ENCODE results near the gene CEACAM20. TPM values are rescaled to one million over a fixed set of nuclear protein-coding genes. Genes with fewer than 3 reads are reported as not detected.

Gene CEACAM20
- total and polyA plus RNA-seq, 10 of the 15 experiments (the other 5 are each of a cell fraction or from before 2014, with no cell fraction given): not detected

GRCh38 chr19:44476559-44477408, 52.7 kb downstream of the CEACAM20 start:
- H2AFZ ChIP-seq (ENCODE audit: control insufficient read depth, low read depth, low read length): no peak overlapping the region
- FAIRE-seq: no peak
- RAD21 ChIA-PET (ENCODE audit: unreplicated experiment): no interaction called here
- intact Hi-C loops (cut with micrococcal nuclease; ENCODE audit: unreplicated experiment) (no loop called here), in situ Hi-C loops (cut with MboI) (no loop called here)
- no peak overlapping the region for H3K9ac ChIP-seq (ENCODE audit: control insufficient read depth, insufficient read depth, low read length)
- H3K27ac ChIP-seq (ENCODE audit: control insufficient read depth, insufficient read depth): no peak overlapping the region
- no peak for ATAC-seq
- H4K20me1 ChIP-seq (ENCODE audit: control insufficient read depth, insufficient read depth): no peaks in the 10 kb centered on the region
- WGBS (ENCODE audit: insufficient coverage, insufficient replicate concordance, low lambda C conversion rate, missing lambda C conversion rate): 97% methylated on average over 7 of the region's 7 CpGs
- SMC1A ChIA-PET (ENCODE audit: uncharacterized antibody, unreplicated experiment): no interaction called here
- H3K4me3 ChIP-seq: no peak overlapping the region
- H3K36me3 ChIP-seq (ENCODE audit: control insufficient read depth in 2 of 2, insufficient read depth in 2 of 2, low read length in 1 of 2): peaks cover 10 to 30% of the 10 kb centered on the region in 2 experiments
- POLR2A ChIA-PET: no interaction called here
- BruUV-seq (replicated peaks): TSS peak; percentile 20
- H3K4me1 ChIP-seq (ENCODE audit: control insufficient read depth, insufficient read depth, low read length): no peaks in the 10 kb centered on the region
- H3K4me2 ChIP-seq (ENCODE audit: control insufficient read depth, insufficient read depth): no peak overlapping the region
- H3K9me3 ChIP-seq (replicated peaks; ENCODE audit: control insufficient read depth, insufficient read depth, low read length): peaks cover 56% of the 10 kb centered on the region
- H3K79me2 ChIP-seq (ENCODE audit: control insufficient read depth, insufficient read depth, low read length): no peaks in the 10 kb centered on the region
- H3K27me3 ChIP-seq (replicated peaks in 1 of 2; ENCODE audit: control insufficient read depth in 2 of 2, insufficient read depth in 2 of 2, low read length in 1 of 2): no peaks in the 10 kb centered on the region
- no peak for DNase-seq (ENCODE audit: low read depth, low spot score)
- CTCF ChIA-PET: no interaction called here
- TF ChIP-seq CBX3 (IDR thresholded peaks at IDR 0.05; ENCODE audit: borderline replicate concordance, low read depth) (peak; percentile 80; the same call in 1 of the 2 replicates), CBX5 (IDR thresholded peaks at IDR 0.05; ENCODE audit: low read depth) (peak; percentile 97), TCF3 (IDR thresholded peaks at IDR 0.05; ENCODE audit: borderline replicate concordance, insufficient read depth, low read depth, low read length) (no peak), RELA (IDR thresholded peaks at IDR 0.05; ENCODE audit: borderline replicate concordance, partially characterized antibody) (no peak), NR2C1 (IDR thresholded peaks at IDR 0.05) (no peak), ELK1 (IDR thresholded peaks at IDR 0.05; ENCODE audit: low read depth, low read length) (no peak), RB1 (IDR thresholded peaks at IDR 0.05; ENCODE audit: borderline replicate concordance) (no peak), BCL11A (IDR thresholded peaks at IDR 0.05; ENCODE audit: low read depth, low read length) (no peak), ZSCAN29 (IDR thresholded peaks at IDR 0.05) (no peak), RUNX3 (IDR thresholded peaks at IDR 0.05; ENCODE audit: low read length) (no peak), KLF5 (IDR thresholded peaks at IDR 0.05; ENCODE audit: partially characterized antibody) (peak; percentile 96), SMARCA5 (IDR thresholded peaks at IDR 0.05) (no peak), NR2C2 (IDR thresholded peaks at IDR 0.05; ENCODE audit: borderline replicate concordance, control insufficient read depth, insufficient read length, low read depth) (no peak), SRF (IDR thresholded peaks at IDR 0.05; ENCODE audit: low read depth in 2 of 2, low read length in 2 of 2) (no peak), FOXM1 (IDR thresholded peaks at IDR 0.05; ENCODE audit: low read depth, low read length) (no peak), CHD1 (IDR thresholded peaks at IDR 0.05; ENCODE audit: low read depth, low read length) (no peak), BCLAF1 (IDR thresholded peaks at IDR 0.05) (no peak), USF2 (IDR thresholded peaks at IDR 0.05; ENCODE audit: borderline replicate concordance, low read depth, low read length) (no peak), ZNF274 (IDR thresholded peaks at IDR 0.05; ENCODE audit: insufficient read depth, insufficient read length) (peak; percentile 100), ETV6 (conservative IDR thresholded peaks at IDR 0.05 in 1 of 2, IDR thresholded peaks at IDR 0.05 in 1 of 2; ENCODE audit: borderline replicate concordance in 1 of 2, low read depth in 1 of 2) (no peak)

All from GM12878 (cell line).